ENCODE results near the gene TCF25.

- TF ChIP-seq CTCF (IDR thresholded peaks at IDR 0.05): no peak
- no peak for TF ChIP-seq POLR2A (IDR thresholded peaks at IDR 0.05)
Observed at GRCh38 chr16:89934611-89935553, 61.5 kb downstream of the TCF25 start.

Data from esophagus squamous epithelium (tissue), 4 donors.